DND-41 (cell line): Measurements from ENCODE around the gene TBCK.

ENCODE experiments used
- ATAC-seq: fragments of 200-7000 bp; cut with Tn5 transposase; 3 replicates; pipeline ENCODE4 v1.9.1; 2021; ENCODE audit warnings: low read depth; ENCODE audit not compliant: insufficient read depth
- DNase-seq: peaks from one replicate; pipeline ENCODE4 v3.0.0-alpha.2; 2020
- H2AFZ ChIP-seq: 2 replicates; pipeline ENCODE4 v1.6.0; 2012; ENCODE audit warnings: low read depth, low read length
- H3K27ac ChIP-seq: 2 replicates; pipeline ENCODE4 v1.5.1; 2012; ENCODE audit warnings: low read length, inconsistent platforms
- H3K27me3 ChIP-seq: fragments of 200-600 bp; sonication (generic); 2 replicates; pipeline ENCODE4 v1.6.0; 2012; ENCODE audit warnings: low read length, mild to moderate bottlenecking, inconsistent platforms; ENCODE audit not compliant: insufficient read depth, poor library complexity
- H3K36me3 ChIP-seq: 2 replicates; pipeline ENCODE4 v1.5.1; 2012; ENCODE audit warnings: low read length, inconsistent platforms; ENCODE audit not compliant: insufficient read depth
- H3K4me1 ChIP-seq: 2 replicates; pipeline ENCODE4 v1.5.1; 2012; ENCODE audit warnings: mild to moderate bottlenecking, low read length; ENCODE audit not compliant: insufficient read depth
- H3K4me2 ChIP-seq: 2 replicates; pipeline ENCODE4 v1.6.0; 2012; ENCODE audit warnings: mild to moderate bottlenecking, moderate library complexity, low read length, inconsistent platforms; ENCODE audit not compliant: insufficient read depth
- H3K4me3 ChIP-seq, 2 experiments: fragments of 200-600 bp in 1 of 2; shearing (Covaris generic) in 1 of 2; 2 replicates each; pipeline ENCODE4 v1.5.1; 2012 to 2016; ENCODE audit warnings: inconsistent platforms in 2 of 2, low read length in 2 of 2, mild to moderate bottlenecking in 2 of 2, low read depth in 1 of 2, moderate library complexity in 1 of 2
- H3K79me2 ChIP-seq: 2 replicates; pipeline ENCODE4 v1.6.0; 2012; ENCODE audit warnings: low read length, inconsistent platforms; ENCODE audit not compliant: insufficient read depth
- H3K9ac ChIP-seq: 2 replicates; pipeline ENCODE4 v1.6.0; 2012; ENCODE audit warnings: low read depth, mild to moderate bottlenecking, inconsistent platforms, low read length, moderate library complexity
- H3K9me3 ChIP-seq: 2 replicates; pipeline ENCODE4 v1.5.1; 2012; ENCODE audit warnings: low read length, moderate library complexity, mild to moderate bottlenecking, inconsistent platforms; ENCODE audit not compliant: insufficient read depth, severe bottlenecking
- H4K20me1 ChIP-seq: 2 replicates; pipeline ENCODE4 v1.6.0; 2012; ENCODE audit warnings: low read length; ENCODE audit not compliant: insufficient read depth
- CTCF ChIP-seq: IDR thresholded peaks from 2 replicates; pipeline ENCODE4 v1.5.1; 2012; ENCODE audit warnings: borderline replicate concordance, low read length, moderate library complexity, mild to moderate bottlenecking; ENCODE audit not compliant: poor library complexity, severe bottlenecking; ENCODE audit errors: extremely low read depth
- EZH2 ChIP-seq: IDR thresholded peaks from 3 replicates; pipeline ENCODE4 v1.6.1; 2012; ENCODE audit warnings: borderline replicate concordance, low read depth, mild to moderate bottlenecking, moderate library complexity, low read length, inconsistent platforms; ENCODE audit not compliant: severe bottlenecking

The TBCK gene

GRCh38 chr4:105991726-105992125, 324.3 kb downstream of the TBCK start:
- no peak overlapping the region for H3K4me2 ChIP-seq
- TF ChIP-seq EZH2 (no peak), CTCF (no peak)

More at GRCh38 chr4:105991726-105992125, 324.3 kb downstream of the TBCK start:
- Histone ChIP-seq H3K27ac (no peak overlapping the region), H4K20me1 (no peaks in the 10 kb centered on the region), H3K9me3 (no peaks in the 10 kb centered on the region), H3K4me1 (no peaks in the 10 kb centered on the region), H2AFZ (no peak overlapping the region), H3K79me2 (no peaks in the 10 kb centered on the region), H3K4me3 (no peak overlapping the region), H3K9ac (no peak overlapping the region), H3K36me3 (no peaks in the 10 kb centered on the region), H3K27me3 (no peaks in the 10 kb centered on the region)
- ATAC-seq (no peak), DNase-seq (no peak)
